Smooth muscle cell of trachea (primary cell): ENCODE measurements around the gene SLFN5. TPM values are rescaled to one million over a fixed set of nuclear protein-coding genes. Genes with fewer than 3 reads are reported as not detected.

ENCODE experiments used
- total RNA-seq: library from RNA; depleted of rRNA; stranded (reverse); fragments of >200 nt; gene quantifications from 2 replicates; pipeline ENCODE4 v1.2.1, GENCODE V29; 2014

Gene SLFN5
- 127 and 142 TPM in 2 replicates for total RNA-seq

DNA sequence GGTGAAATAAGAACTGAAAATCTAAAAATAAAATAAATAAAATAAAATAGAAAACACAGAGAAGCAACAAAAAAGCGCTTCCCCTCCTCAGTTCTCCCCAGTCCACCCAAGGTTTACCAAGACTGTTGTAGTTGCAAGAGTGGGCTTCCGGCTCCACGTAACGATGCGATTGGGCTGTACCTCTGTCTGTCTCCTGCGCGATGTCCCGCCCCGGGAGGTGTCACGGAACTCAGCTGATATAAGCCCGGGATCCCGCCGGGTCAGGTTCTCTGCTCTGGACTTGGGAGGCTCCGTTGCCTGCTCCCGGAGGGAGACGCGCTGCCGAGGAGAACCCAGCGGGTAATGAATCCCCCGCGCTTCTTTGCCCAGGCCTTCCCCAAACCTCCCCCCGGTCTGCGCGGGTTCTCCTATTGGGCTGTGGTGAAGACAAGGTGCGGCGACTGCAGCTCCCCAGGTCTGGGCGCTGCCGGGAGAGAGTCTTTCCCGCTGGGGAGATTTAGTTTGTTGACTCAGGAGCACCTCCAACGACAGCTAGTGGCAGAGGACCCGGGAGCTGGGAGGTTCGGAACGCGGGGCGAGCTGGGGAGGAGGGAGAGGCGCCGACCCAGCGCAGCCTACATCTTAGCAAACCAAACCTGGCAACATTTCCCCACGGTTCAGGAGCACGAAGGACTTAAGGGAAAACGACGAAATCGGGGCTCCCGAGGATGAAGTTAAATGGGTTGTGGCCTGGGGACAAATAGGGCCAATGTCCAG lies at the start of gene SLFN5:
Gene SLFN5, plus strand, starts transcription at position 268 of the 756 bp plus-strand sequence. CDS start 15,619 bp downstream, outside the sequence.

DNA sequence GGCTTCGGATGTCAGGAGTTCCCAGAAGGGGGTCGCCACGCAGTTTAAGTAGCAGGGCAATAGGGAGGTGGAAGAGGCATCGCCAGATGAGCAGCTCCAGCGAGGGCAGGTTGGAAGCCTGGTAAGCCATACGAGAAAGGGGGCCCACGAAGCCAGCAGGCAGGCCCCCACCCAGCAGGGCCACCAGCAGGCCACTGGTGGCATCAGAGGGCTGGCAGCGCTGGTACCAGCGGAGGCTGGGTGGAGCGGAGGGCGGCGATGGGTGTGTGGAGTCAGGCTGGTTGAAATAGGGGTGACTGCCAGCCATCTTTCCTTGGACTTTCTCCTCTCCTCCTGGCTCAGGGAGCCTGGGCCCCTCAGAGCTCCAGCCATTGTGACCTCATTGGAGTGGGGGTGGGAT lies 48.9 kb upstream of the SLFN5 start, which contains the start of gene SLC35G3:
Gene SLC35G3, minus strand, starts transcription at position 393 of the 400 bp plus-strand sequence. Its CDS starts 86 bp downstream, at position 307.

Other genes starting within 250 kb of the SLFN5 start
- 16.7 and 27.5 TPM in 2 replicates for gene RFFL, start 179.4 kb upstream of the SLFN5 start, total RNA-seq
- 16.4 and 20.7 TPM in 2 replicates for gene RAD51D, start 123.2 kb upstream of the SLFN5 start, total RNA-seq
- gene FNDC8, start 121.5 kb upstream of the SLFN5 start, total RNA-seq, result not detected in 2 replicates
- 27.9 and 30.6 TPM in 2 replicates for gene NLE1, start 100.8 kb upstream of the SLFN5 start, total RNA-seq
- gene UNC45B, start 95.3 kb upstream of the SLFN5 start, total RNA-seq, result not detected in 2 replicates
- gene SLC35G3, start 48.7 kb upstream of the SLFN5 start, total RNA-seq, result not detected in 2 replicates
- gene SLFN11, start 130.5 kb downstream of the SLFN5 start, total RNA-seq, result 70.8 and 90.3 TPM in 2 replicates
- 27.3 and 34.6 TPM in 2 replicates for gene SLFN12, start 189.4 kb downstream of the SLFN5 start, total RNA-seq
- 2.2 and 3.1 TPM in 2 replicates for gene SLFN13, start 205.7 kb downstream of the SLFN5 start, total RNA-seq